Effector memory CD4-positive, alpha-beta T cell (primary cell): ENCODE results near the gene PLXNA4.

Source experiments
- DNase-seq, 3 donors: peaks; one replicate each; pipeline ENCODE4 v3.0.0-alpha.2; 2020
- H3K27ac ChIP-seq: 2 replicates; pipeline ENCODE4 v1.7.0; 2013; ENCODE audit warnings: mild to moderate bottlenecking, low read length, moderate library complexity; ENCODE audit not compliant: insufficient read depth, poor library complexity, severe bottlenecking
- H3K27me3 ChIP-seq: replicated peaks from 2 replicates; pipeline ENCODE4 v1.7.0; 2013; ENCODE audit warnings: mild to moderate bottlenecking, low read length; ENCODE audit not compliant: insufficient read depth, control insufficient read depth, poor library complexity, severe bottlenecking
- H3K36me3 ChIP-seq: 2 replicates; pipeline ENCODE4 v1.7.0; 2013; ENCODE audit warnings: mild to moderate bottlenecking, low read length, moderate library complexity; ENCODE audit not compliant: control insufficient read depth, insufficient read depth
- H3K4me1 ChIP-seq: 2 replicates; pipeline ENCODE4 v1.7.0; 2013; ENCODE audit warnings: low read length, mild to moderate bottlenecking; ENCODE audit not compliant: control insufficient read depth, insufficient read depth, poor library complexity, severe bottlenecking
- H3K4me3 ChIP-seq: 2 replicates; pipeline ENCODE4 v1.7.0; 2013; ENCODE audit warnings: low read length, low read depth, mild to moderate bottlenecking; ENCODE audit not compliant: insufficient read depth, poor library complexity, severe bottlenecking
- H3K9me3 ChIP-seq: 2 replicates; pipeline ENCODE4 v1.7.0; 2013; ENCODE audit warnings: mild to moderate bottlenecking, low read length, moderate library complexity; ENCODE audit not compliant: control insufficient read depth

The PLXNA4 gene

DNA sequence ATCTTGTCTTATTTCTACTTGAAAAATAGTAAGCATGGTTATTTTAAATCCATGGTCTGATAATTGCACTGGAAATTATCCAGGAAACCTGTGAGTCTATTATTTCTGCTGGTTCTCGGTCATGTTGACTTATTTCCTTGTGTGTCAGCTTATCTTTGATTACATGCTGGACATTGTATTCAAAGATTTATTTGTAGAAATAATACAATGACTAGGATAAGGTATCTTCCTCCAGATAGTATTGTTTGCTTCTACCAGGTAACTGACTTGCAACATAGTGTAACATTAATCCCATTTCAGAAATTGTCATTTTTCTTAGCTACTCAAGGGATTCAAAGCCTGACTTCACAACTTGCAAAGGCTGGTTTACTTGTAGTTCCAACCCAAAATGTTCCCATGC, 33.4 kb downstream of the PLXNA4 start:
- Histone ChIP-seq H3K9me3 (no peaks in the 10 kb centered on the region), H3K27ac (no peak overlapping the region), H3K4me3 (no peak overlapping the region), H3K27me3 (no peaks in the 10 kb centered on the region), H3K4me1 (no peaks in the 10 kb centered on the region), H3K36me3 (no peaks in the 10 kb centered on the region)
- DNase-seq: no peak

DNA sequence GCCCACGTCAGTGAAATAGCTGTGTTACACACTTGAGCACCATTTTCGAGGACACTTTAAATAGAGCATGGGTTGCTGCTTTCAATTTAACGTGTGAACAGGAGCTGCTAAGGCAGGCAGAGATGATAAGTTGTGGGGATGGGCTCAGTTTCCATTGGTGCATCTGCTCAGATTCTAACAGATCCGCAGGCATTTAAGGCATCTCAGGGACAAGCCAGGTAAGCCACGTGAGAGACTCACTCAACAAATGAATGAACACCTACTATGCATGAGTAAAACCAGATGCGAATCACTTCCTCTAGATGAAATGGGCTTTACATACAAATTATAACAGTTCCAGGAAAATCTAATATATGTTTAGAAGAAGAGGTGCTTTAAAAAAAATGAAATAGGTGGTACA, 34.6 kb downstream of the PLXNA4 start:
- H3K4me3 ChIP-seq: no peak overlapping the region
- H3K4me1 ChIP-seq: no peaks in the 10 kb centered on the region
- H3K36me3 ChIP-seq: no peaks in the 10 kb centered on the region
- no peaks in the 10 kb centered on the region for H3K27me3 ChIP-seq
- H3K9me3 ChIP-seq: no peaks in the 10 kb centered on the region
- no peak overlapping the region for H3K27ac ChIP-seq
- DNase-seq: no peak

DNA sequence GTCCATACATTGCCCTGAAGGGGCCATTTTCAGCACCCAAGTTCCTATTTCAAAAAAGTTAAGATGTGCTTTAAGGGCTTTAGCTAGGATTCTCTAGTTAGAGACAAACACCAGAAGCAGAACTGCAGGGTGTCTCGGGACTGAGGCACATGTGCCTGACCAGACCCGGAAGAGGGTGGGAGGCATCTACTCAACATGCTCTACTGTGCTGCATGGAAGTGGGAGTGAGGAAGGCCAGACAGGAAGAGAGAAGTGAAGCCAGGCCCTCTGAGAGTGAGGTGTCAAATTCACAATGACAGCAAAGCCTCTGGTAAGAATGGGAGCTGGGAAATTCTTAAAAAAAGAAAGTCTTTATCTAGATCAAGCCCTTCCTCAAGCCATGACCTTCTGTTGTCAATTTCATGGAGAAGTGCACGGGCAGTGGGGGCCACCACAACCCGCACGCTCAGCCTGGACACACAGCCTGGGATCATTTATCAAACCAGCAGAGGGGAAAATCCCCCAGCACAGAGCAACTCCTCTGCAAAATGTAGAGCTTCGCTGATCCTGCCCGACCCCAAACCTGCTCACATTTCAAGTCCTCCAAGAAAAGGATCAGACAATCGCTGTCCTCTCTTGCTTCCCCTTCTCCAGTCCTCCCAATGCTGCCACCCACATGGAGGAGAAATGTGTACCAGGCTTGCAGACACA, 38.7 kb downstream of the PLXNA4 start:
- Histone ChIP-seq H3K27me3 (no peaks in the 10 kb centered on the region), H3K36me3 (no peaks in the 10 kb centered on the region), H3K4me1 (no peaks in the 10 kb centered on the region), H3K4me3 (no peak overlapping the region), H3K27ac (no peak overlapping the region), H3K9me3 (no peaks in the 10 kb centered on the region)
- DNase-seq: no peak

DNA sequence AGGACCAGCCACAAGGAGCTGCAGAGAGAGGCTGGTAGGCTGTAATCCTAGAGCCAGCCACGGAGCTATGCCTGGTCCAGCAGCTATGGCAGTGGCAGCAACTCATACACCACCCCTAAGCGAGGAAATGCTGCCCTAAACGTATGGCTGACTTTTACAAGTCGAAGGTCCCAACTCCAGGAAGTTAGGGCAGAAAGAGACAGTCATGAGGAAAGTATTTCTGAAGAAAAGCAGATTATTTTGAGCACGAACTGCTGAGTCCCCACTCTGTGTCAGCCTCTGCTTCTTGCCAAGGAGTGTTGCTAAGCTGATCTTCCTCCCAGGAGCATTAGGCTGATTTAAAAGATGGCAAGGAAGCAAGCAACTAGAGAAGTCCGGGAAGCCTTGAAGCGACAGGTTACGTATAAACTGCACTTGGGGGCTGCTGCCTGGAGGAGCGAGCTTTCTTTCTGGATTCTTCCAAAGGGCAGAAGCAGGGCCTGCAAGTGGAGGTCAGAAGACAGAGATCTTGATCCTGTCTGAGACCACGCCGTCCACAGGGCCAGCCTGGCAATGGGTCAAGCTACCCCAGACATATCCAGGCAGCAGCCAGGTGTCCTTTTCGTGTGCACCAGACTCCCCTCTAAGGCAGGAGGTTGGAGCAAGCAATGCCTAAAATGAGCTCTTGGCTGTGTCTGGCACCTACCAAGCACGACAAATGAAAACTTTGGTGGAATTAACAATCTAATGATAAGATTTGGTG, 39.4 kb downstream of the PLXNA4 start:
- no peaks in the 10 kb centered on the region for H3K27me3 ChIP-seq
- DNase-seq: no peak
- no peak overlapping the region for H3K27ac ChIP-seq
- no peak overlapping the region for H3K4me3 ChIP-seq
- no peaks in the 10 kb centered on the region for H3K36me3 ChIP-seq
- no peaks in the 10 kb centered on the region for H3K4me1 ChIP-seq
- no peaks in the 10 kb centered on the region for H3K9me3 ChIP-seq

DNA sequence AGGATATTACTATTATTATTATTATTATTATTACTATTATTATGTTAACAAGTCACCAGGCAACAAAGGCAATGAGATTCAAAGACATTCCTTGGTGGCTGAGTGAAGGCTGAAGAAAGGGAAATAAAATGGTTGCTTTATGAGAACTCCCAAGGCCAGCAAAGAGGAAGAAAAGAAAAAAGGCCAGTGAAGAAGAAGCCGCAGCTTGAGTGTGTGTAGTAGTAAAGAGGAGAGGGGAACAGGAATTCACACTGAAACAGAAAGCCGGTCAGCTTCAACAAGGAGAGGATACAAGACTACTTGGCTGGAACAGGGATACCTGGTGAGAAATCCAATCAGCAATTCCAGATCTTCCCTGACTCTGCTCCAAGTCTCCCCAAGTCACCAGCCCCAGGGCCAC, 42.4 kb downstream of the PLXNA4 start:
- no peaks in the 10 kb centered on the region for H3K36me3 ChIP-seq
- no peaks in the 10 kb centered on the region for H3K9me3 ChIP-seq
- H3K4me3 ChIP-seq: no peak overlapping the region
- no peak overlapping the region for H3K27ac ChIP-seq
- no peaks in the 10 kb centered on the region for H3K27me3 ChIP-seq
- no peak for DNase-seq
- no peaks in the 10 kb centered on the region for H3K4me1 ChIP-seq

DNA sequence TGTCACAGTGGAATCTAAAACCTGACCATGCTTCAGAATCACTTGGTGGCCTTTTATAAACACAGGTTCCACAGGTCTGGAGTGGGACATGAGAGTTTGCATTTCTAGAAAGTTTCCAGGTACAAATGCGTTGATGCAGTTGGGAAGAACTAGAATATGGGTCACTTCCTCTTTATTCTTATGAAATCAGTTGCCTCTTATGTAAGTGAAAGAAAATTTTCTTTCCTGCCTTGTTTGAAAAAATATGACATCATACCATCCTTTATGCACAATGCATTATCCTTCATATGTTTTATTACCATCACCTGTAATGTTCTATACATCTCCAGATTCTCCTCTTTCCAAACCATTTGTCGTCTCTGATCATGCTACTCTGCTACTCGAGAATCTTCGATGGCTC, 44.0 kb downstream of the PLXNA4 start:
- Histone ChIP-seq H3K27me3 (no peaks in the 10 kb centered on the region), H3K4me3 (no peak overlapping the region), H3K4me1 (no peaks in the 10 kb centered on the region), H3K9me3 (no peaks in the 10 kb centered on the region), H3K27ac (no peak overlapping the region), H3K36me3 (no peaks in the 10 kb centered on the region)
- no peak for DNase-seq

DNA sequence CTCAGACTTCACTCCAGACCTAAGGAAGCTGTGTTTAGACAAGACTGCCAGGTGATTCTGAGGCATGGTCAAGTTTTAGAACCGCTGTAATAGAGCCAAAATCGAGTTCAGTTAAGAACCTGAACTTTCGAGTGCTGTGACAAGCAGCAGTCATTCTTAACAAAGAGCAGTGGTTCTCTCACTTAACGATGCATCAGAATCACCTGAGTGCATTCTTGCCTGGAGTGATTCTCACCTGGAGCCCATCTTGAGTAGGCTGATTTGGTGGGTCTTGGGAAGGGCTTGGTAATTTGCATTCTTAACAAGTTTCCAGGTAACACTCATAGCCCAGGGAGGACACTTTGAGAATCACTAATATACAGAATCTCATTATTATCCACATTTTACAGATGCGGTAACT, 44.7 kb downstream of the PLXNA4 start:
- Histone ChIP-seq H3K36me3 (no peaks in the 10 kb centered on the region), H3K27ac (no peak overlapping the region), H3K27me3 (no peaks in the 10 kb centered on the region), H3K4me1 (no peaks in the 10 kb centered on the region), H3K4me3 (no peak overlapping the region), H3K9me3 (no peaks in the 10 kb centered on the region)
- DNase-seq: no peak

DNA sequence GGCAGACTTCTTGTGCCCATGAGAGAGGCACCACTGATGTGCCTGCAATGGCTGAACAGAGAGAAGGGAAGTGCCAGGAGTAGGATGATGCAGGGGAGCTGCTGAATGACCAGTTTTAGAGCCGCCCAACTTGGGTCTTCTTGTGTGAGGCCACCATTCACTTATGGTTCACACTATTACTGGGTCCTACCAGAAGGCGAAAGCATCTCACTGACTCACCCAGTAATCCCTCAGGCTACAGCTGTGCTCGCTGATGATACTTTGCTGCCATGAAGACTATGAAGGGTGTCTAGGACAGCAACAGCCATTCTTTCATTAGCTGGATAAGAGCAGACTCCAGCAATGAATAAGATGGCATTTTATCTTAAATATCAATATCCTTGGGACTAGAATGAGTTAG, 47.6 kb downstream of the PLXNA4 start:
- no peaks in the 10 kb centered on the region for H3K27me3 ChIP-seq
- no peak for DNase-seq

DNA sequence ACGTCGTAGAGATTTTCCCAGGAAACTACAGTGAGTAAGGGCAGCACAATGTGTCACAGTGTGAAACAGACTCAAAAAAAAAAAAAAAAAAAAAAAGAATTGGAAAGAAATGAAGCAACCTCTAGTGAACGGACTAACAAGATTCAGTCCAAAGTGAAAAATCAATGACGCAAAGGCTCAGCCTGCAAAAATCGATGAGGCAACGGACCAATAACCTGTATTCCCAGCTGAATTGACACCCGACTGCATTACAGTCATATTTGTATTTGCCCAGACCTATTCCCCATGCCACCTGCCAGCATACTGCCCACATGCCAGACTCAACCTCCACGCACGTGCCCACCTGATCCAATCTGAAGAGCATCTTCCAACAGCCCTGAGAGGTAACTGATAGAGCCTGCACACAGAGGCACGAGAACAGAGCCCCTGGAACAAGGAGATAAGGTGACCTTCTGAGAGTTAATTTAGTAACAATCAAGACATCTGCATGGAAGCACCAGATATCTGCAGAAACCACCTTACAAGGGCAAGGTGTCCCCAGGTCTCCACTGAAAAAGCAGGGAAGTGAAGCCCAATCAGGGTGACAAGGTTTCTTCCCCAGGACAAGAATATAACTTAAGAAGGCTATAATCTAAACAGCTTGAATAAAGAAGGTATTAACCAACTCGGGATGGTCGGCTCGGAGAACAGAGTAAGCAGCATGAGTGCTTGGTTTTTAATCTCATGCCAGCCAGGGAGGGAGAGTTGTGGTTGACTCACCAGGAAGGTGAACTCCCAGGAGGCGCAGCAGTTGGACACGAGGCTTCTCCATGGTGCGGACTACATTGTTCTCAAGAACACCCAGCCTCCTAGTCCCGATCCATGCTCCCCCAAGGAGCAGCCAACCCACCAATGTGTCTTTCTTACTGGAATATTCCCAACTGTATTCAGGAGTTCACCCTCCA, 48.5 kb downstream of the PLXNA4 start:
- no peaks in the 10 kb centered on the region for H3K27me3 ChIP-seq
- H3K4me1 ChIP-seq: no peaks in the 10 kb centered on the region
- no peak overlapping the region for H3K27ac ChIP-seq
- H3K4me3 ChIP-seq: no peak overlapping the region
- DNase-seq: no peak
- H3K9me3 ChIP-seq: no peaks in the 10 kb centered on the region
- H3K36me3 ChIP-seq: no peaks in the 10 kb centered on the region

More for the DNA sequence above, 47.6 kb downstream of the PLXNA4 start:
- H3K27ac ChIP-seq: no peak overlapping the region
- no peak overlapping the region for H3K4me3 ChIP-seq
- H3K36me3 ChIP-seq: no peaks in the 10 kb centered on the region
- no peaks in the 10 kb centered on the region for H3K4me1 ChIP-seq
- no peaks in the 10 kb centered on the region for H3K9me3 ChIP-seq
